GM11168 (cell line): ENCODE measurements around the gene CD274.
"Not testable (repeated sequence)": the region's sequence is repeated elsewhere in the genome, so short reads cannot be mapped to it uniquely, and the experiment has no call there.

Experiments
- in situ Hi-C: fragments of 300-500 bp; cut with MboI; formaldehyde crosslinking; loops from one replicate; pipeline ENCODE4 v1.12.0; 2022; ENCODE audit warnings: low sequenced_read_pairs; ENCODE audit not compliant: unreplicated experiment

Gene CD274

DNA sequence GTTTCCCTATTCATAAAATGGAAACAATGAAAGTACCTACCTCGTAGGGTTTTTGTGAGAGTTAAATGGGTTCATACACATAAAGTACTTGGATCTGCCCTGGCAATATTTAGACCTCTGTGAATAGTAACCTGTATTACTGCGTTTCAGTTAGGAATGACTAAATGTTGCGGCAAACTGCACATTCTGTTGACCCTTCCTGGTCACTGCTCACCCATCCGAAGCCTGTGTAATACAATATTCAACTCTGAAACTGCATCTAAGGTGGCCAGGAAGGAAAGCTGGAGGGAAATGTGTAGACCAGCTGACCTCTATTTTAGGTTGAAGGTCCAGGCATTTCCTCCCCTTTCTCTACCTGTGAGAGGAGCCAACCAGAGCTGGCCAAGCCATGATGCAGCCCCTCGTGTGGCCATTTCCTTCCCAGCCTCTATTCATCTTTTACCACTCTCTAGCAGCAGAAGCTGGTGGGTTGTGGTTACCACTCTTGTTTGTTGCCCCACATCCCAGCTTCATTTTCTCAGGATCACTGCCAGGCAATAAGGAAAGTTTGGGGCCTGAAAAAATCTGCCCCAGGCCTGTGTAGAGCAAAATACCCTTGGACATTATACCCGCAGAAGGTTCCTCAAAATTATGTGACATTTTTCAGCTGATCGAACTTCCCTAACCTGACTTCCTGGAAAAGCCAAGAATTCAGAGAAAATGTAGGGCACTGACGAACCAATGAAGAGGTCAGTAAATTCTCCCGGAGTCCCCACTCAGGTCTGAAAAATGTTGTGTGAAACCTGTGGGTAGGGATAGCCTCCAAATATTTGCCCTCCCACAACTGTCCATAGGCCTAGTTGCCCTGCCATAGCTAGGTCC is 39.5 kb downstream of the CD274 start:
- in situ Hi-C loops: no loop called here

DNA sequence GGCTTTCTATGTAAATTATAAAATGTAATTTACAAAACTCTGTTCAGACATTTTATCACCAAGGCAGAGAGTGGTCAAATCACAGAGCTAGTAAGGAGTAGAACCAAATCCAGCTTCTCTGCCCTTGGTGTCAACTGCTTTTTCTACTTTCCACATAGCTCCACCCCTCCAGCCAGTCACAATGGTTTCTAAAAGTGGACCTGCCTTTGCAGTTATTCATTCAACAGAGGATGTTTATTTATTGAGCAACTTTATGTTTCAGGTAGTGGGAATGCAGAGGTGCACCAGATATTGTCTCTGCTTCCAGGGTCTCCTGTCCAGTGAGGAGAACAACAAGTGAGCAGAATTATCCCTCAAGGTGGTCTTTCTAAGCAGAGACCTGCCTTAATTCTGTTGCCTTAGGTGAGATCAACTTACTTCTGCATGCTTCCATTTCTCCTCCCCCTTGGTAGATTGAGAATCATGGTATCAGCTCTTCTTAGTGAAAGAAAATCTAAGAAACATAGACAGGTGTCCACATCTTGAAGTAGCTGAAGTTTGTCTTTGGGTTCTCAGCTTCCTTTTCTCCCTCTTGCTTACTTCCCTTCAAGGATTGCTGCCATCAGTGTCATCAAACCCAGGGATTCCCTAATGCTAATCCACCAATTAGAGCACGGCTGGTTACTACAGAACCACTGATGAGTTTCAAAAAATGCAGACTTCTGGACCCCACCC is 42.8 kb downstream of the CD274 start:
- in situ Hi-C loops: no loop called here

DNA sequence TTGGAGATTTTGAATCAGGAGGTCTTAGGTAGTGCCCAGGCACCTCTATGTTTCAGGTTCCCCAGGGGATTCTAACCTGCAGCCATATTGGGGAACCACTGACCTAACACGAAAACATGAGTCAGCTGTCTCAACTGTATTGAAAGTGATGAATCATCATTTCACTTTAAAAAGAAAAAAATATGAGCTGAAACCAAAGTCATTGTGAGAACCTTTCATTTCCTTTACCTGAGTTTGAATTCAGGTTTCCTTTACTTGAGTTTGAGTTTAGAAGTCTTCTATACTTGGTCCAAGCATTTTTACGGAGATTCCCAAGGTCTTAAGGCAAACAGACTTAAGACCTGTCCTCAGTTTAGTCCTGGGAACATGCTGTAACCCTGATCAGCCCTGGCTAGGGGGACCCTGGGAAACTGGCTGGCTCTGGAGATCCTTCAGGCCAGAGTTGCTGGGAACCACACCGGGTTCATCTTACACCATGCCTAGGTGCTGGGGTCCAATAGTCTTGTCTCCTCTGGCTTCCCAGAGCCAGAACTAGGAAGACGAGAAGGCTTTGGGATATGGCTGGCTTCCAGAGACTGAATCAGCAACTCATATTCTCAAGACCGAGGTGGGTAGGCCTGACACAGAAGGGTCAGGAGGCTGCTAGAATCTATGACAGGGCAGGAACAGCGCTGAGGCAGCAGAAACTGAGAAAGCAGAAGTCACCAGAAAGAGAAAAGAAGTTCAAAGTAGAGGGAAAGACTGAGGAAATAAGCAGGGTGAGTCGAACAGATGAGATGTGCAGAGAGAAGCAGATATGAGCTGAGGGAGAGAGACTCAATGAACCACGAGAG is 43.6 kb downstream of the CD274 start:
- in situ Hi-C loops: no loop called here

DNA sequence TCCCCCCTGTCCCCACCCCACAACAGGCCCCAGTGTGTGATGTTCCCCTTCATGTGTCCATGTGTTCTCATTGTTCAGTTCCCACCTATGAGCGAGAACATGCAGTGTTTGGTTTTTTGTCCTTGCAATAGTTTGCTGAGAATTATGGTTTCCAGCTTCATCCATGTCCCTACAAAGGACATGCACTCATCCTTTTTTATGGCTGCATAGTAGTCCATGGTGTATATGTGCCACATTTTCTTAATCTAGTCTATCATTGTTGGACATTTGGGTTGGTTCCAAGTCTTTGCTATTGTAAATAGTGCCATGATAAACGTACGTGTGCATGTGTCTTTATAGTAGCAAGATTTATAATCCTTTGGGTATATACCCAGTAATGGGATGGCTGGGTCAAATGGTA is 44.4 kb downstream of the CD274 start:
- in situ Hi-C loops: not testable (repeated sequence)

DNA sequence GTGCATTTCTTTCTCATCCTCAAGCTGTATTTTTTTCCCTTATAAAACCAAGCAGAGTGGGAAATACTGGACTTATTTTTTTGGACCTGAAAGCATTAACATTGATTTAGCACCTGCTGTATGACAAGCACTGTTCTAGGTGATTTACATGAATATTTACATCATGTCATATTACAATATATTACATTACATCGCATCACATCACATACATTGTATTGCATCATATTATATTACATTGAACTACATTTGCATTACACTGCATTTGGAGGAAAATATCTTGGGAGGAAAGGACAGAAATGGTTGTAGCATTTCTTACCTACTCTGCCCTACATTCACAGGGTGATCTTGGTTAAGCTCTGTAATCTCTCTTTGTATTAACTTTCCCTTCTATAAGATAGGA is 48.8 kb downstream of the CD274 start:
- in situ Hi-C loops: no loop called here

DNA sequence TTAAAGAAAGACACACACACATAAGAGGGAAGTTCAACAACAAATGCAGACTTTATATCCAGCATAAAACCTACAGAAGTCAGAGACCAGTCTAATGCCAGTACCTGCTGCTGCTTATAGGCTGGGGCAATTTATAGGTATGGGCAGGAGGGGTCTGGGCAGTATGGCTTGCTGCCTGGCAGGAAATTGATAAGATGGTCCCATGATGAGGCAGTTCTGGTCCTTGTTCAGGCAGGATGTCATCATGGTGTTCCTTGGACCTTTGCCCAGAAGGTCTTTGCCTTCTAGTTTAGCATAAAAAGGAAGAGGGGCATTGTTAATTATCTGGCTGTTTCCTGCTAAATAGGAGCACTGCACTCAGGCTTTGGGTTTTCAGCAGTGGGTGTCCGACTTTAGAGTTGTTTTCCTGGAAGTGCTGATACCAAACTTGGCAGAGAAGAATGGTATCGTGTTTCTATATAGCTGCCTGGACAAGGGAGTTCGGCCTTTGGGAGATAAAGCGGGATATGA is 49.6 kb downstream of the CD274 start:
- in situ Hi-C loops: no loop called here

DNA sequence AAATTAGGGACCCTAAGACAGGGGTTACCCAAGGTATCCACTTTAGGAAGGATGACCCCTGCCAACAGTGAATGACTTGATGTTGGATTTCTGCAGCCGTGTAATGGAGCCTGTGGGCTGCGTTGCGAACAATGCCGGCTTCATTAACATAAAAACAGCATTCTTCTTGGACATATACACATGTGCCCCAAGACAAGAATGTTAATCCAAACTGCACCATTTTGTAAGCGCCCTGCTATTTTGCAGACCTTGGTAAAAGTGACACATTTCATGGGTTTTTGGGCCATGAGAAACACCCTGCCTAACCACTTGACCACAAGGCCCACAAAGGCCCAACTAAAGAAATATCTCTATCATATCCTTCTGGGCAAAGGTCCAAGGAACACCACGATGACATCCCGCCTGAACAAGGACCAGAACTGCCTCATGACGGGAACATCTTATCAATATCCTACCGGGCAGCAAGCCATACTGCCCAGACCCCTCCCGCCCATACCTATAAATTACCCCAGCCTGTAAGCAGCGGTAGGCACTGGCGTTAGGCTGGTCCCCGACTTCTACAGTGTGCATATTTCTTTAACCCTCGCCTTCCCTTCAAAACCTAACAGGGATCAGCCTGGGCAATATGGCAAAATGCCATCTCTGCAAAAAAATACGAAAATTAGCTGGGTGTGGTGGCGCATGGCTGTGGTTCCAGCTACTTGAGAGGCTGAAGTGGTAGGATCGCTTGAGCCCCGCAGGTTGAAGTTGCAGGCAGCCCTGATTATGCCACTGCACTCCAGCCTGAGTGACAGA is 50.3 kb downstream of the CD274 start:
- in situ Hi-C loops: no loop called here

- in situ Hi-C loops: no loop called here
Measured at GRCh38 chr9:5502553-5502952, 52.2 kb downstream of the CD274 start.

DNA sequence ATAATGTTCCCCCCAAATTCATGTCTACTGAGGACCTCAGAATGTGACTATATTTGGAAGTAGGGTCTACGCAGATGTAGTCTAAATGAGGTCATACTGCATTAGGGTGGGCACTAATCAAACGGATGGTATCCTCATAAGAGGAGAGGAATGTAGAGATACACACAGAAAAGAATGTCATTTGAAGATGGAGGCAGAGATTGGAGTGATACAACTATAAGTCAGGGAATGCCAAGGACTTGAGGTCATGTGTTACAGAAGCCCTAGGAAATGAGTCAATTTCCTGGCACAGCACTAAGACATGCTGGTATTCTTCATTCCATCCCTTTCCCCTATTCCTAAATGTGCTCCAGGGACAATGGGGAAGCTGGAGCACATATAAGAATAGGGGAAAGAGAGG is 59.2 kb downstream of the CD274 start:
- in situ Hi-C loops: no loop called here

GRCh38 chr9:5510360-5510931 is 60.1 kb downstream of the CD274 start, which contains the start of gene PDCD1LG2:
PDCD1LG2 (plus strand) TSS chr9:5510531; CDS start chr9:5522547, 12,016 bp downstream.
- in situ Hi-C loops: no loop called here

GRCh38 chr9:5510989-5511388 is 60.6 kb downstream of the CD274 start:
- in situ Hi-C loops: no loop called here

DNA sequence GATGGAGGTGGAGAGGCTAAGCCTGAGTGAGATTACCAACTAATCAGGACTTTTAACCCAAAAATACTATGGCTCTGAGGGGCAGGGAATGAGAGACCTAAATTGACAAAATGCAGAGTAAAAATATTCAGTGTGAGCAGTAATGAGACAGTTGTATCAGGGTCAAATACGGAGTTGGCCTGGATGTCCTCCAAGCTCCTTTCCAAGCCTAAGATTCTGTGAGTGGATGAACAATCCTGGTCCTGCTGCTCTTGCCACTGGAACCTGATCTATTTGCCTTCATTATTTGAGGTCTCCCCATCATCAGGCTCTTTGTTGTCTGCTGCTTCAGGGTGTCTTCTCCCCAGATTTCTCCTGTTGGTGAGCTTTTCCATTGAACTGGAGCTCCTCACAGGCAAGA is 61.1 kb downstream of the CD274 start:
- in situ Hi-C loops: no loop called here

- in situ Hi-C loops: no loop called here
Measured at GRCh38 chr9:5511935-5512580, 61.7 kb downstream of the CD274 start.

DNA sequence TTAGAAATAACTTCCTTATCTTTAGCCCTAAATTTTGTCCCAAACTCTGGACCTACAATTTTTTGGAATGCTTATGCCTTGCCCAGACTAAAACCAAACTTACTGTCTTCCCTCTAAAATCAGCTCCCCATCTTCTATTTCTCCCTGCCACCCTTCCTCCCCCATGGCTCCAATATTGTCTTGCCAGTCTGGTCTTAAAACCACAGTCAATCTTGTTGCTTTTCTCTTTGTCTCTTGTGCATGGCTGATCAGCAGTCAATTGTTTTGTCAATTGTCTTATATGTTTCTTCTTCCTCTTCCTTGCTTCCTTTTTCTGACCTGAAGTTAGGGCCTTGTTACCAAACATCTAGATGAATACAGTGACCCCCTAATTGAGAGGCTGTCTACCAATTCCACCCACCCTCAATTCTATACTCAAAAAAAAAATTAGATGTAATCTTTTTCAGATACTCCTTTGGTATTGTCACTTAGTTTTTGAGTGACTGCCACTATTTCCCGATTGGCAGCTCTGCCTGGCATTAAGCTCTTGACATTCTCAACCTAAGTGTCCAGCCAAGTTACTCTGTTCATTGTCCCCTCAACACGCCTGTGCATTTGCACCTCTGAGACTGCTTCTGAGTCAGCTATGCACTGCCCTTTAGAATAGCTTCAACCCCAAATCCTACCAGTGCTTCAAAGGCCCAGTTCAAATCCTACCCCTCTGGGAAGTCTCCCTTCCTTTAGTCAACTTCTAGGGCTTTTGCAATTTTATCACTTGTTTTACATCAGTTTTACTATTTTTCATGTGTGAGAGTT is 62.5 kb downstream of the CD274 start:
- in situ Hi-C loops: no loop called here

DNA sequence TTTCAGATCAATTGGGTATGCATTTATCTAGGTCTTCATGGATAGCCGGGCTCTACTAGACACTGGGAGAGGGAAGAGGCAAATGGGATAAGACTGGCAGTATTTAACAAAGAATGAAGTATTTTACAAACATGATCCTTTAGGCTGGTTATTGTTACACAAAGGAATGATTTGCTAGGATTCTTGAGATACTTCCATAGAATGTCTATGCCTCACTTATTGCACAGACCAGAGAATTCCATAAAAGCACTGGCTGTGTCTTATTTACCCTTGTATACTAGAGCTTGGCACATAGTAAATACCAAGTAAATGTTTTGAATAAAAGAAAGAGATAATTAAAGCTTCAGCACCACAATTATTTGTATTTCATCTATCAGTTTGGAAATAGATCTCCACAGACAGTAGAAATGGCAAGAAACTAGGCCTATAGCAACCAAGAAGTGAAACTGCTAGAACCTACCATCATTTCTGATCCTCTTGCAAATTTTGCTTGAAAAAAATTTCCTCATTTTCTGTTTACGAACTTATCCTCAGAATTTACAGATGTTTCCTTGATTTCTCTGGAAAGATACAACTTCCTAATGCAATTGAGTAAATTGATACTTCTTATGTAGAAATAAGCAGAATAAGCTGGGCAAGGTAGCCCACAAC is 63.7 kb downstream of the CD274 start:
- in situ Hi-C loops: no loop called here

DNA sequence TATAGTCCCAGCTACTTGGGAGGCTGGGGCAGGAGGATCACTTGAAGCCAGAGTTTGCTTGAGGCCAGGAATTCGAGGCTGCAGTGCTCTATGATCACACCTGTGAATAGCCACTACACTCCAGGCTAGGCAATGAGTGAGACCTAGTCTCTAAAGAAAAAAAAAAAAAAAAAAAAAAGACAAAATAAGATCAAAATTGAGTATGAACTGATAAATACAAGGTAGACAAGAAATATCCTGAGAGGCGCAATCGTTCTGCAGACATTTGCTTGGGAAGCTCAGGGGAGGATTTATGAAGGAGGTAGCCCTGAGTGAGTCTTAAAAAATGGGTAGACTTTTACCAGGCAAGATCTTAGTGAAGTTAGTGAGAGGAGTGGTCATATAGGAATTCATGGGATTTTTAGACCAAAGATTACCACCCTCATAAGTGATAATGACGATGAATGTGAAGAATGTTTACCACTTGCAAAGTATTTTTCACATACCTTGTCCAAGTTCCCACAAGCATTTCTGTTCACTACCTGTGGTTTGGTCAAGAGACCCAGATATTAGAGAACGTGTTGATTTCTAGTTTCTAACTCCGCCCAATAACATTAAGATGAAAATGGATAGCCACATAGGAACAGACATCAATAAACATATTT is 64.4 kb downstream of the CD274 start:
- in situ Hi-C loops: no loop called here

- in situ Hi-C loops: no loop called here
Measured at GRCh38 chr9:5515261-5515650, 64.9 kb downstream of the CD274 start.
